Psoas muscle (tissue), 8 donors: ENCODE measurements around the gene ARNT2. TPM values are rescaled to one million over a fixed set of nuclear protein-coding genes. Genes with fewer than 3 reads are reported as not detected.

Experiments
- ATAC-seq, 4 donors: fragments of 200-7000 bp; cut with Tn5 transposase; one replicate each; pipeline ENCODE4 v1.9.1; 2020; ENCODE audit warnings: moderate library complexity in 3 of 4, mild to moderate bottlenecking in 2 of 4
- DNase-seq, 2 donors: peaks; one replicate each; pipeline ENCODE4 v3.0.0-alpha.2; 2020
- H3K27ac ChIP-seq: fragments of 200-600 bp; one replicate; pipeline ENCODE4 v1.8.0; 2022
- H3K27me3 ChIP-seq, 3 donors: fragments of 200-600 bp in 1 of 3; one replicate each; pipeline versions ENCODE4 v1.6.1 to v1.8.0; 2013 to 2022; ENCODE audit warnings: low read length in 2 of 3, mild to moderate bottlenecking in 2 of 3, moderate library complexity in 1 of 3; ENCODE audit not compliant: insufficient read depth in 3 of 3
- H3K36me3 ChIP-seq, 2 donors: fragments of 200-600 bp in 1 of 2; one replicate each; pipeline versions ENCODE4 v1.6.1 to v1.8.0; 2013 to 2022; ENCODE audit warnings: low read depth in 1 of 2, mild to moderate bottlenecking in 1 of 2, moderate library complexity in 1 of 2; ENCODE audit not compliant: insufficient read depth in 1 of 2
- H3K4me1 ChIP-seq: fragments of 200-600 bp; one replicate; pipeline ENCODE4 v1.8.0; 2022
- H3K4me3 ChIP-seq: fragments of 200-600 bp; one replicate; pipeline ENCODE4 v1.8.0; 2022; ENCODE audit warnings: mild to moderate bottlenecking
- H3K9me3 ChIP-seq: fragments of 200-600 bp; one replicate; pipeline ENCODE4 v1.8.0; 2022
- WGBS, 3 donors: extraction: QIAGEN DNeasy Blood & Tissue Kit; methylation state at CpG; one replicate each; pipeline versions ENCODE4 v1.1.6 to v1.1.7; 2013; 5-methylcytosine and 5-hydroxymethylcytosine counted together
- intact Hi-C, 2 donors: fragments of 100-400 bp; cut with DNase I; formaldehyde crosslinking; loops; one replicate each; pipeline versions ENCODE4 v1.11.0 to v1.14.2; 2022
- polyA plus RNA-seq, 3 donors: library from polyadenylated mRNA; stranded (reverse); fragments of 200-250 nt; gene quantifications; one replicate each; pipeline ENCODE4 v1.2.3, GENCODE V29; 2013
- total RNA-seq, 4 donors: library from RNA; stranded (reverse); fragmentation: NEBNext Ultra II Directional in 2 of 4; extraction: Animal tissue kit (Norgen Biotek cat#: 25700) in 2 of 4; gene quantifications; one replicate each; pipeline versions ENCODE4 v1.2.1 to v1.2.4, GENCODE V29; 2021 to 2023
- TF ChIP-seq, protein P1 (sequence below): fragments of 200-600 bp; IDR thresholded peaks from one replicate; pipeline ENCODE4 v1.8.0; 2022; ENCODE audit warnings: antibody characterized with exemption
- donor health status: healthy with polysubstance abuse.
- donor health status: DM: no; HTN: no; CAD: no; lungs with moderate emphysema.
- donor health status: Bipolar disorder and iron deficiency.
- donor health status: healthy.
- donor health status: DM: yes; HTN: yes; CAD: no.
- donor health status: DM: no; HTN: no; CAD: no.
- donor health status: DM: no; HTN: no; CAD: no.
- donor health status: DM: yes; HTN: yes; CAD: no.

The ARNT2 gene
- total and polyA plus RNA-seq, 7 donors, result 0.09 to 12.2 (median 4.4) TPM

DNA sequence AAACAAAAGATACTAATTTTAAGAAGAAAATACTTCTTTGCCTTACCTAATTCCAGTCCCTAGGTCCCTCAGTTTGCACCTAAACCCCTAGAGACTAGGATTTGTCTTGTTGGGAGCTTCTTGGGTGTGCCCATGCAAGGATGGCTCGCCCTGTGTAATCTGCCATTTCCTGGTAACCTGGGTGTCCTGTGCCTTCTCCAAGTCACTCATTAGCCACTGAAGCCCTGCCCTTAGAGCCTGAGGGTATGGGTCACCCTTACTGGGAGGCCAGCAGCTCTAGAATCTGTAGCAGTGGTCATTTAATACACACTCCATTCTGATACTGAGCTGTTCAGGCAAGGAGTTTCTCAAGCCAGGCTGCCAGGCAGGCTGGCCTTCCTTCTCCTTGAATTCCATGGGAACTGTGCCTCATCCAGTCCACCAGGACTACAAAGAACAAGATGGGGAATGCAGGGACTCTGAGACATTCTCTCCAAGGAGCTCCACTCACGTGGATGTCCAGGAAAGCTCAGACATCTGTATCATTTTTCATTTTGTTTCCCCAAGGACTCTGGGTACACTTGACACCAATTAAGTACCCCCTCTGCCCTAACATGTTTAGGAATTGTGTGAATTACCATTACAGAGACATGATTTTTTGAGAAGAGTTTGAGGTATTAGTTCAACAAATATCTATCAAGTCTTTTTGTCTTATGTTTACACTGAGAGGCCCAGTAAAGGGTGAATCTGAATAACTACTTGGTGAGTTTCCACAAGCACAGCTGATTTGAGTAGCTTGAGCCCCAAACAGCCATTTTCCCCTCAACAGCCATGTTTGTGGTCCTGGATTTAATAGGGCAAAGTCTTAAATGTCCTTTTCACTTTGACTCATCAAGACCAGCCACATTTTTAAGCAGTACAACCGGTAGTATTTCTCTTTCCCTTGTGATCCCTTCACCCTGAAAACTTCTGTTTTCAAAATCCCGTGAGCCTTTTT lies 52.6 kb downstream of the ARNT2 start:
- Histone ChIP-seq H3K36me3 (no peaks in the 10 kb centered on the region), H3K9me3 (no peaks in the 10 kb centered on the region), H3K27me3 (no peaks in the 10 kb centered on the region), H3K27ac (no peak overlapping the region), H3K4me3 (no peak overlapping the region), H3K4me1 (no peaks in the 10 kb centered on the region)
- 55 to 63% (median 56%) methylated on average over 4 of the region's 4 CpGs for WGBS, 3 donors
- DNase-seq, result no peak
- intact Hi-C loops, result loop anchor here (2.0 to 5.0 kb wide), 3 partner anchors 110 to 515 kb away; no protein-coding TSS in a partner anchor
- ATAC-seq, result no peak
- TF ChIP-seq, protein P1, sequence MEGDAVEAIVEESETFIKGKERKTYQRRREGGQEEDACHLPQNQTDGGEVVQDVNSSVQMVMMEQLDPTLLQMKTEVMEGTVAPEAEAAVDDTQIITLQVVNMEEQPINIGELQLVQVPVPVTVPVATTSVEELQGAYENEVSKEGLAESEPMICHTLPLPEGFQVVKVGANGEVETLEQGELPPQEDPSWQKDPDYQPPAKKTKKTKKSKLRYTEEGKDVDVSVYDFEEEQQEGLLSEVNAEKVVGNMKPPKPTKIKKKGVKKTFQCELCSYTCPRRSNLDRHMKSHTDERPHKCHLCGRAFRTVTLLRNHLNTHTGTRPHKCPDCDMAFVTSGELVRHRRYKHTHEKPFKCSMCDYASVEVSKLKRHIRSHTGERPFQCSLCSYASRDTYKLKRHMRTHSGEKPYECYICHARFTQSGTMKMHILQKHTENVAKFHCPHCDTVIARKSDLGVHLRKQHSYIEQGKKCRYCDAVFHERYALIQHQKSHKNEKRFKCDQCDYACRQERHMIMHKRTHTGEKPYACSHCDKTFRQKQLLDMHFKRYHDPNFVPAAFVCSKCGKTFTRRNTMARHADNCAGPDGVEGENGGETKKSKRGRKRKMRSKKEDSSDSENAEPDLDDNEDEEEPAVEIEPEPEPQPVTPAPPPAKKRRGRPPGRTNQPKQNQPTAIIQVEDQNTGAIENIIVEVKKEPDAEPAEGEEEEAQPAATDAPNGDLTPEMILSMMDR, result no peak

DNA sequence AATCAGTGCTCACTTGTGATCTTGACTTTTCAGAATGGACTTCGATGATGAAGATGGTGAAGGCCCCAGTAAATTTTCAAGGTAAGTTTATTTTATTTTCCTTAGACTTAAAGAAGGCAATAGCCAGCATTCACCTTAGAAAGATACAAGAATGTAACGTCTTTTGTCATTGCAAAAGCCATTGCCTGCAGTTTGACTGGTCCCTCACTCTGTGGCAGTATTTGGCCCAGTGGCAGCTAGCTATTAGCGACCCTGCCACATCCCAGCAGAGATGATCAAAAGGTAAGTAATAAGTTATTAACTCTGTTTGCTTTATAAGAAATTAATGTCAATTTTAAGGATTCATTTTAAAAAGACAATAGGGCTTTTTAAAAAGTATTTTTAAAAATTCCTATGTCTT lies 53.7 kb downstream of the ARNT2 start:
- TF ChIP-seq, protein P1, result no peak
- Histone ChIP-seq H3K27ac (no peak overlapping the region), H3K9me3 (no peaks in the 10 kb centered on the region), H3K4me3 (no peak overlapping the region), H3K36me3 (no peaks in the 10 kb centered on the region), H3K4me1 (no peaks in the 10 kb centered on the region), H3K27me3 (no peaks in the 10 kb centered on the region)
- intact Hi-C loops, result loop anchor here (2.0 to 5.0 kb wide), 3 partner anchors 109 to 514 kb away; no protein-coding TSS in a partner anchor
- no peak for ATAC-seq
- DNase-seq, result no peak
- WGBS, 3 donors, result 89 to 91% (median 90%) methylated on average over 3 of the region's 3 CpGs

DNA sequence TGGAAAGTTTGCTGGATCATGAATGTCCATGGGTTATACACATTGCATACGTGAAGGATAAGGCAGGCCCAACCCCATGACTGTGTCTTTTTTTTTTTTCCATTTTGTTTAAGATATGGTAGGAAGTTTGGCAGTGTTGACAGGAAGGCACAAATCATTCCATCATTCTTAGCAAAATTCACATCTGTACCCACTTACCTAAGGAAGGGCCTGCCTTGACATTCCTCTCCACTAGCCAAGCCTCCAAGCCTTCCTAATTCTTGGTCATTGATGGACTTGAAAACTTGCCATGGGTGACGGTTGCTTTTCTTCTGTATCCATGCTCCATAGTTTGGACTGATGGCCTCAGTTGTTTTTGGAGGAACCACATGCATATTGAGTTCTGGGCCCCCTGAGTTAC lies 54.4 kb downstream of the ARNT2 start:
- no peaks in the 10 kb centered on the region for H3K27me3 ChIP-seq
- H3K4me1 ChIP-seq, result no peaks in the 10 kb centered on the region
- 93 to 95% (median 93%) methylated on average over 2 of the region's 2 CpGs for WGBS, 3 donors
- no peaks in the 10 kb centered on the region for H3K9me3 ChIP-seq
- intact Hi-C loops, result loop anchor here (5.0 kb wide), 2 partner anchors 109 to 514 kb away; no protein-coding TSS in a partner anchor
- DNase-seq, result no peak
- H3K4me3 ChIP-seq, result no peak overlapping the region
- no peak for ATAC-seq
- no peaks in the 10 kb centered on the region for H3K36me3 ChIP-seq
- TF ChIP-seq, protein P1, result no peak
- no peak overlapping the region for H3K27ac ChIP-seq

DNA sequence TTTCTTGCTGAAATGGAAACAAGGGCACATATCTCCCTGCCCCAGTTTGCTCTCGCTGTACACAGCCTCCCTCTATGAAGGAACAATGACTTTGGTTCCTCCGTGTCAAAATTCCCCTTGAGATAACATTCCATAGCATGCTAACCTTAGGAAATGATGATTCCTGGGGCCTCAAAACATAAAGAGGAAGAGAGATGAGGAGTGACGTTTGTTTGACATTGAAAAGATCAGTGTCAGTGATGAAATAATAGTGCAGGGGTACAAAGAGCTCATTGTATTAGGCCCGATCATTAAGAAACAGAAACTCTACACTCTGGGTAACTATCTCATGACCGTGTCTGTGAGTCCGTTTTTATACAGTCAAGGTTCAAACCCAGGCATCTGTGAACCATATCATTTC lies 55.2 kb downstream of the ARNT2 start:
- H3K4me1 ChIP-seq, result no peaks in the 10 kb centered on the region
- no peak overlapping the region for H3K4me3 ChIP-seq
- H3K36me3 ChIP-seq, result no peaks in the 10 kb centered on the region
- 56 to 87% (median 67%) methylated on average over 6 of the region's 6 CpGs for WGBS, 3 donors
- TF ChIP-seq, protein P1, result no peak
- H3K27ac ChIP-seq, result no peak overlapping the region
- no peaks in the 10 kb centered on the region for H3K9me3 ChIP-seq
- intact Hi-C loops, result loop anchor here (5.0 kb wide), 2 partner anchors 108 to 513 kb away; no protein-coding TSS in a partner anchor
- ATAC-seq, result no peak
- no peaks in the 10 kb centered on the region for H3K27me3 ChIP-seq
- no peak for DNase-seq
